ENCODE data around the gene IKZF1.
A peak's percentile ranks its signal among the peaks of the same experiment; 100 is the strongest.

The IKZF1 gene

GRCh38 chr7:50309721-50310120 lies 5.2 kb downstream of the IKZF1 start:
- DNase-seq = no peak

- no peak for DNase-seq
Observed at GRCh38 chr7:50310361-50310760, 5.8 kb downstream of the IKZF1 start.

DNA sequence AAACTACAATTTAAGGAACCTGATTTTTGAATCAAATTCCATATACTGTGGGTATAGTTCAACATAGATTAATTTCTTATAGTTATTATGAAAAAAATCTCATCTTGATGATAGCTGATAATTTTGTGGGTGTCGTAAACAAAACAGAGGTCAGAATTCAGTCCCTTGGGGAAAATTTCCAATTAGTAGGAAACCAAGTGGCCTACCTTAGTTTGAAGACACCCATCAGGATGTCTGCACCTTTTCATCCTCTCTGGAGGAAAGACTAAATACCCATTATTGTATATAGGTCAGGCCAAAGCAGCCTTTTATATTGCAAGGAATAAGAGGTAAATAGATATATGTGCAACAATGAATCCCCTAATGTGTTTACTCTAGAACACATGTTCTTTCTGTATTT lies 6.4 kb downstream of the IKZF1 start:
- DNase-seq = no peak

DNA sequence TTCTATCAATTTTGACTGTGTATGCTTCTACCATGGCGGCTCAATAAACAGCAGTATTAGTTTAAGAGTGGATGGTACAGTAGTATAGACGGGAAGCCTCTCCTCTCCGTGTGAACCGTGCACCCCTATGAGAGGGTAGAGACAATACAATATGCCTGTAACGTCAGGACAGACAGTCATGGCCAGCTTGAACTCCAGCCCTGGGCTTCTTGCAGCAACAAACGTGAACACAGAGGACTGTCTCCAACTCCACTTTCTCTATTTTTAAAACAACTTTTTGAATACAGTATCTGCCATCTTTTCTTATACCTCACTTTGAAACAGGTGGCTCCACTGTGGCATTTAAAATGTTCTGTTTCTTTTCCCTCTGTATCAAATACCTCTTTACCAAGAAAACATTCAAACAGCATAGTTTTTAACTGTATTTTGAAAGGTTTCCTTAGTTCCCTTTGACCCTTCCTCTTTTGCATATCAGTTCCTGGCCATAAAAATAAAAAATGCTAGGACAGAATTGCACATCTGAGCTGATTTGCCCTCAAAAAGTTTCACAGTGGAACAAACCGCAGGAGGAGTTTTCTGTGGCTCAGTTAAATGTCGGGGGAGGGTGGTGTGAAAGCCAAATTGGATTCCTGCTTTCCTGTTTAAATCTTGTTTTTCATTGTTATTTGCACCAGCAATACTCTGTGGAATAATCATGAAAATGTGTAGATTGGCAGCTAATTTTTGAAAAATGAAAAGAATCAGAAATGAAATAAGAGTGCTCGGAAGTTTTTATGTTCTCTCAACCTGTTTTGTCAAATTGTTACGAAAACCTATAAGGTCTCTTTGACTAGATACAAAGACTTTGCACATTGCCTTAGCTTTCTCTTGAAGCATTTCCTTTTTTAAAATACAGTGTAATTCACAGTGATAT lies 8.0 kb downstream of the IKZF1 start:
- no peak for DNase-seq

DNA sequence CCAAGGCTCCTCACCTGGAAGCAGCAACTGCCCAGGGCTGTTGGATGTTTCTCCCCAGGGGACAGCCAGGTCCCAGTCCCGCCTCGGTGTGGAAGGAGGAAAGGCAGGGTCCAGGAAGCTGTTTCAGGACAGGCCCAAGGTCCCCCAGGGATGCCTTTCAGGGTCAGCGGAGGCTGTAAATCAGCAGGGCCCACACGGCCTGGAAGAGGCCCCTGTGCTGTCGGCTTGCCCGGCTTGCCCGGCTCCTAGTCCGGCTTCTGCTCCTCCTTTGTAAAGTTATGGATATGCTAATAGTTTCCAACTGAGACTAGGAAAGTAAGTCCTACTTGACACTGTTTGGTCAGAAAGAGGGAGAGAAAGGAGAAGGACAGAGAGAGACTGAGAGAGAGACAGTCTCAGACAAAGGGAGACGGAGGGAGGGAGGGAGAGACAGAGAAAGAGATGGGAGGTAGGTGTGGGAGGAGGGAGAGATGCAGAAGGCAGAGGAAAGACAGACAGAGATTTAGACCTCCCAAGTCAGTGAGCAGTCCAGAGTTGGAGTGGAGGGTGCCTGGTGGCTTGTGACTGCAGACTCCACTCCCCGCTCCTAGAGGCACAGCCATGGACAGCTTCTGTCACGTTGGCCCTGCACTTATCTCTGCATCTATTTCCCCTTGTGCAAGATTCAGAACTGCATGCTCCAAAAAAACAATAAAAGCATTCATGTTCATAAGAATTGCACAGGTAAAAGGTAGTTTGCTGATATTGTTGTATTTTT lies 10.5 kb downstream of the IKZF1 start:
- DNase-seq = no peak

DNA sequence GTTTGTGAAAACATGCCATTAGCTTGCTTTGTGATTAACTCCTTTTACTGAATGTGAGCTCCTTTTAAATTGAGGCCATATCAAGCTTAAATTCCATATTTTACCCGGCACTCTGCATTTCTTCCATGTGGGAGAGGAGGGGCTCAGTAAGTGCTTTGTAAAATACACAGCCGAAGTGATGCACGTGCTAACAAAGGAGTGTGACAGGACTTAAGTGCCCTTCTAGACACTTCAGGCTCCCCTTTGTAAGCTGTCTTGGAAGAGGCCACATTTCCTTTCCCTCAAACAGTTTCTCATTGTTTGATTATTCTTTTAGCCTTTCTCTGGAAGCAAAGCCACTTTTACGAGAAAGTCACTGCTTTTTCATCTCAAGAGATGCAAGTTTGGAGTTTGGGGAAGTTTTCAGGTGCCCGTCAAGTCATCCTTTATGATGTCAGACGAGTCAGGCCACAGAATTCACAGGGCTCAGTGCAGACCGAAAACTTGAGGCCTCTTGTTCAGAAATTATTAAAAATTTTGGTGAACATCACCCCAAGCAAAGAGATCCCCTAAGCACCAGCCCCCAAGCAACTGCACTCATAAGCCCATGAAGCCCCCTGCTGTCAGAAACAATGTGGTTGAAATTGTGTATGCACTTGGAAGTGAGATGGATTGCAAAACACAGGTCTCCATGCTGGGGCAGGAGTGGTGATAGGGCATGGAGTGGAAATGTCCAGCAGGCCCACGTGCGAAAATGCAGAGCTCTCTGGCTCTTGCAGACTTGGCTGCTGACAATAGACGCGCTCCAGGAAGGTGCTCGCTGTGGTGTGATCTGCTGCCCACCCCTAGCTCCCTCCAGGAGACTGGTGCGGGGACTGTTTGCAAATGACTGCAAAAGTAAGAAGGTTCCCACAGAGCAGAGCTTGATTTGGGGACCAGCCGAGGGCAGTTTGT lies 11.5 kb downstream of the IKZF1 start:
- no peak for DNase-seq

DNA sequence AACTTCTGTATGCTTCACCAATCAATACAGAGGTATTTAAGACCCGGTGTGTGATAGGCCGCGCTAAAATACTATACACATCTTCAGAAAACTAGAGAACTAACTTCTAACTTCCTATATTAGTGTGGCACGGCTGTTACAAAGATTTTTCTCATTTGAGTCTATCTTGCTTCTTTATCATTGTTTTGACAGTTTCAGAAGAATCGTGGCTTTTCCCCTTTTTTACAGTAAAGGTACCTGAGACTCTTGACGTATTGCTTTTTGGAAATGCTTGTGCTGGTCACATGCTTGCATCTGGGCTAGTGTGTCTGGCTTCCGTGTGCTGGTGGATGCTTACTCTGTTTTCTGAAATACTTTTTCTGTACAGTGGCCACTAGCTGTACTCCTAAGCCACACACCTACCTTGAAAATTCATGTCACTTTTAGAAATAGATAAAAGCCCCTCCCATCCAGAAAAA lies 12.7 kb downstream of the IKZF1 start:
- no peak for DNase-seq

DNA sequence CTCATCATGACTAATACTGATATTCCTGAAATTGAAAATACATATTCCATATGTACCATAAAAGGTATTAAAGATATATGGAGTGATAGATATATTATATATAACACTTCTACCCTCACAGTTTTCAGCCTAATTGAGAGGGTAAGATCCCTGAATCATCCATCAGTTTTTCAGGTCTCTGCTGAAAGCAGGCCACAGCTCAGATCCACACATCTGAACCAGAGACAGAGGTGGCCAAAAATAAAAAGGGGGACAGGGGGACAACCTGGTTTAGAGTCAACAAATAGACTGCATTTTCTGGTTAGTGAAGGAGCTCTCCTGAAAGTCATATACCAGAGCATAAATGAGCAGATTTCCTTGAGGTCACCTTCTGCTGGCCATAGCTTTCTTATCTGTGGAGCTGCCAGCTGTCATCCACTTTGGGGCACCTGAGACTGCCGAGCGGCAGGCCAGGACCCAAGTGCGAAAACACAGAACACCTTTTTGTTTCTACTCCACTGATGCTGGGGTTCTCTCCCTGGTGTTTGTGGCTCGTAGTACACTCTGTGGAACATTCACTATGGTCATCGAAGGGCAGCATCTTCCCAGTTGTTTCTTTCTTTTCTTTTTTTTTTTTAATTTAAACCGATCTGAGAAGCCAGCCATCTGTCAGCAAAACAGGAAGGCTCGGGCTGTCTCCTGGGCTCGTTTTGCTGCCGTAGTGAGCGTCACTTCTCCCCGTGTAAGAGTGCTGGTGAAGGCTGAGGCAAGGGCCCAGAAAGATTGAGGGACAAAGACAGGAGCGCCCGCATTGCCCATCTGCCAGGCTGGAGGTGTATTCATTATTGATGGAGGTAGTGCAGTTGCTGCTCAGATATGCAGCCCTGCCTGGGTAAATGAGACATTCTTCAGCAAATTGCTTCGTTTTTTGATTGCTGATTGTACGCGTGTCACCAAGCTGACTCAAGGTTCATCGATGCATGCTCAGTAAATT lies 13.5 kb downstream of the IKZF1 start:
- DNase-seq = no peak

DNA sequence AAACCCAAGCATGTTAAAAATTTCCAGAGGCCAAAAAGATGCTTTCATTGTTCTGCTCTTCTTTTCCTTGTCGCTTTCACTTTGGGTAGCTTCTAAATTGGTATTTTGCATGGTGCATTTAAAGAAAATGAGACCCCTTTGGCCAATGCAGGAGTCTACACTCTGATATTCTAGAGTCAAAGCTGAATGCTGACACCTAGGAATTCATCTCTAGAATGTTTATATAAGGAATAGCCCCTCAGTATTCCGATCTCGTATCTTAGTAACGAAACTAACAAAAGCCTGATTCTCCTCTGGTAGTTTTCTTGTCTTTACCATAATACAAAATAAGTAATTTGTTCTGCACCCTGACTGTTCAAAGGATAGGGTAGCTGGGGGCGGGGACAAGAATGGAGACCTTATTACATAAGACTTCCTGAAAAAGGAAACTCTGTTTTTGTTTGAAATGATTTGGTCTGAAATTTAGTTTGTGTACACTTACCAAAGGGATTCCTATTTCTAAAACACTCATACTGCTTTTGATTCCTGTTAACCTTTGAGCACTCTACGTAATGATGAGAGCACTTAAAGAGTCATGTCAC lies 17.1 kb downstream of the IKZF1 start:
- peak; percentile 45 for DNase-seq

DNA sequence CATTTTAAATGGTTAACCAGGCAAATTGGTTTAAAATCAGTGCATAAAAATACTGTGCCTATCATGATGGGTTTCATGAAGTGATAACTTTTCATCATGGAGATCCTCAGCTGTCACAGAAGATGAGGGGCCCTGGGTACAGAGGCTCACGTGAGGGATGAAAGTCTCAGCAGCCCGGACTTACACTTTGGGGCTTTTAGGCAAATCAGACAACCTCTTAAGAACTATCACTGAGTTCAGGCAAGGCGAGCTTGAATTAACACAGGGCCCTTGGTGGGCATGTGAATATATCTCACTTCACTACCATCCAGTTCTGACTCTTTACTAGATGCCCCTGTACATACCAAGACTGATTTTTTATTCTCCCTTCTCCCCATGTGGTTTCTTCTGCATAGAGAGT lies 19.6 kb downstream of the IKZF1 start:
- no peak for DNase-seq

DNA sequence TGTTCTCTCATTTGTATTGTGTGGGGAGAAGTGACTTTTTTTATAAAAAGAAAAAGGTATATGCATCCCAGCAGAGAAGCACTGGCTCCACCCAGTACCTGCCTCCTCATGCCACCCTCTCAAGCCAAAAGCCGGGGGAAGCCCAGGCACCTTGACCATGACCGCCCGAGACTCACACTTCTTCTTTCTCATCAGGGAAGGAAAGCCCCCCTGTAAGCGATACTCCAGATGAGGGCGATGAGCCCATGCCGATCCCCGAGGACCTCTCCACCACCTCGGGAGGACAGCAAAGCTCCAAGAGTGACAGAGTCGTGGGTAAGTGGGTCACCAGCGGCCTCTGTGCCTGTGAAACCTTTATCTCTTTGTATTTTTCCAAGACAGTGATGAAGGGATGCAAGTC lies 22.9 kb downstream of the IKZF1 start:
- no peak for DNase-seq

DNA sequence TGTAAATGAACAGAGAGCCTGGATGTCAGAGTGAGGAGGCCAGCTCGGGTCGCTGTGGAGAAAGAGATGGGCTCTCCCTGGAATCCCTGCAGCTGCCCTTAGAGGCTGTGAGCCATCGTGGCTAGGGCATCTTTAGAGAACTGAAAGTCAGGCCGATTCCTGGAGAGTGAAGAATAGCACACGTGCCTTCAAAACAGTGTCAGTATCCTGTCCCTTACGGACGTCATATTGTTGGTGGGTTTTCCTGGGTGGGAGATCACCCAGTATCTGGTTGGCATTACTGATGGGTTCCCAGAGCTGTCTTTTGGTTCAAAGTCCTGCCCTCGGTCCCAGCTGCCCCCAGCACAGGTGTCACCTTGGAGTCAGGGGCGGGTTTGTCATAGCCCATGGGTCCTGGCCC lies 25.3 kb downstream of the IKZF1 start:
- DNase-seq = no peak

DNA sequence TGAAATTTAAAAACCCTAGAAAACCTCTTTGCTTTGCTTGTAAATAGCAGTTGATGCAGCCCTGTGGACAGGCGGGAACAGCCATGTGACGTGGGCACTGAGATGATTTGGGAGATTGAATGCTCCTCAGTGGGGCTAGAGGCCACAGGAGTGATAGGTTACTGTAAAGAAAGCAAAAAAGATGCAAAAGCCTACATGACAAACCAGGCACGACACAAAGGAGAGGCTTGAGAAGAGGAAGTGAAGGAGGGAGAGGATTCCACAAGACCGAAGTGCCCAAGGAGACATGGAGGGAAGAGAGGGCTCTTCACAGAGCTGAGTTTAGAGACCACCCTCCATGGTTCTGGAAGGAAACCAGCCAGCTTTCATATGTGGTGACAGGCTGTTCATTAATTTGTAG lies 25.7 kb downstream of the IKZF1 start:
- DNase-seq = no peak

GRCh38 chr7:50330696-50331095 lies 26.2 kb downstream of the IKZF1 start:
- no peak for DNase-seq

DNA sequence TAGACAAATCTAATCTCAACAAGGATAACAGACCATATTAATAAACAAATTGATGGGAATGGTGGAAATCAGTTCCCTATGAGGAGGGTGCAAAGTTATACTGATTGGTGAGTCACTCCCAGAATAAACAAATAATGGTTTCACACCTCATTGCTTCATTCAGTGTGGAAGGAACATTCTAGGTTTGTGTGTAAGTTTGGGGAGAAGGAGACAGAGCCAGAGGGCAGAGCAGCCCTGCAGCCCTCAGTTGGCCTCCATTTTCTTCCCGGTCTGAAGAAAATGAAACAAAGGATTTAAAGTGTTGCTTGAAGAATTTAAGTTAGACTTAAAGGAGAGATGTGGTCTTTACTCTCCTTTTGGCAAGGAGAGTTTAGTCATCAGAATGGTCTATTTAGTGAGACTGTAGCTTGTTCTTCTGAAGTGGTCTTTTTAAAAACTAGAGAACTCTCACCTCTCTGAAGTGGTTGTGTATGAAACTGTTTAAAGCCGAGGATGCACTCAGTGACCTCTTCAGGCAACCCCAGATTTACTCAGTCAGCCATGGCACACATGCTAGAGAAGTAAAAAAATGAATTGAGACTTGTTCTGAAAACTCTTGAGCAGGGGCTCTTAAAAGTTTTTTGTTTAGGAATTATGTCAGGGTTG lies 27.2 kb downstream of the IKZF1 start:
- DNase-seq = no peak

DNA sequence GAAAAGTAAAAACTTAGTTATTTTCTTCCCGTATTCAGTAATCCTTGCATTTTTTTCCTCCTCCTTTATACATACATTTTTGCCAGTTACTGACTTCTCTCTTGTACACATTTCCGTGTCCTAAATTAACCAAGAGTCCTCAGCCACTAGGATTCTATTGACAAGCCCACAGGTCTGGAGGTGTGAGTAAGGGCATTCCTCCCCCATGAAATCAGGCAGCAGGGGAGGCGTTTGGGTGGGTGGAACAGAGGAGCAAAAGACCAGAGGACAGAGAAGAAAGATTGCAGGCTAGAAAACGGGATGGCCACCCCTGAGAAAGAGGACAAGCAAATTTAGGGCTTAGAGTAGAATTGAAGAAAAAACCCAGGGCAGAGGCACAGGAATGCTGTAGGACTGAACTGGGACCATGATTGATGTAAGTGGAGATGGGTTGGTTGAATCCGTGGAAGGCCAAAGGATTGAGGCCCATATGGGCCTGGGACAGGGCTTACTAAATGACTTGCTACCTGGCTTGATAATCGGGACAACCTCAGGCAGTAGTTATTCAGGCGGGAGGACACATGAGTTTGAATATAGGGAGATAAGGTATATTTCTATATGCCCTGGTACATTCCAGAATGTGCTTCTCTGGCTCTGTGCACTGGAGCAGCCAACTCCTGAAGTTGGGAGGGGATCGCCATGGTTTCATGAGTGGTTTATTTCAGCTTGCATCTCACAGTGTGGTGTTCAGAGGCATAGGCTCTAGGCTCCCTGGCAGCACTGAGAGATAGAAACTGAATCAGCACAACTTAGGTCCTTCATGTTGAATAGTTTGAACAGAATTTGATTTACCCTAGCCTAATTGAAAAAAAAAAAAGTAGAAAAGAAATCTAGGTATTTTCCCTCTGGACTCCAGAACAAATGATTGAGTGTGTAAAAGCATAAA lies 28.0 kb downstream of the IKZF1 start:
- no peak for DNase-seq

- DNase-seq = no peak
Observed at GRCh38 chr7:50333221-50333651, 28.7 kb downstream of the IKZF1 start.

DNA sequence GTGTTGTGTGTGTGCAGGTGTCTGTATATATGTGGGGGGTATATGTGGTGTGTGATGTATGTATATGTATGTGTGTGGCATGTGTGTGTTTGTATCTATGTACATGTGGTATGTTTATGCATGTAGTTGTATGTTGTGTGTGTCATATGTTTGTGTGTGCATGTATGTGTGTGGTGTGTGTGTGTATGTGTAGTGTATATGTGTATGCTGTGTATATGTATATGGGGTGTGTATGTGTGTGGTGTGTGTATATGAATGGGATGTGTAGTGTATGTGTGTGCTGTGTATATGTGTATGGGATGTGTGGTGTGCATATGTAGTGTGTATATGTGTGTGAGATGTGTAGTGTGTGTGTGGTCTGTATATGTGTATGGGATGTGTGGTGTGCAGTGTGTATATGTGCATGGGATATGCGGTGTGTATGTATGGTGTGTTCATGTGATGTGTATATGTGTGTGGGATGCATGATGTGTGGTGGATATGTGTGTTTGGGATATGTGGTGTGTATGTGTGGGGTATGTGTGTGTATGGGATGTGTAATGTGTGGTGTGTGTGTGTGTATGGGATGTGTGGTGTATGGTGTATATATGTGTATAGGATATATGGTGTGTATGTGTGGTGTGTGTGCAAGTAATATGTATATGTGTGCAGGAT lies 30.0 kb downstream of the IKZF1 start:
- DNase-seq = no peak

DNA sequence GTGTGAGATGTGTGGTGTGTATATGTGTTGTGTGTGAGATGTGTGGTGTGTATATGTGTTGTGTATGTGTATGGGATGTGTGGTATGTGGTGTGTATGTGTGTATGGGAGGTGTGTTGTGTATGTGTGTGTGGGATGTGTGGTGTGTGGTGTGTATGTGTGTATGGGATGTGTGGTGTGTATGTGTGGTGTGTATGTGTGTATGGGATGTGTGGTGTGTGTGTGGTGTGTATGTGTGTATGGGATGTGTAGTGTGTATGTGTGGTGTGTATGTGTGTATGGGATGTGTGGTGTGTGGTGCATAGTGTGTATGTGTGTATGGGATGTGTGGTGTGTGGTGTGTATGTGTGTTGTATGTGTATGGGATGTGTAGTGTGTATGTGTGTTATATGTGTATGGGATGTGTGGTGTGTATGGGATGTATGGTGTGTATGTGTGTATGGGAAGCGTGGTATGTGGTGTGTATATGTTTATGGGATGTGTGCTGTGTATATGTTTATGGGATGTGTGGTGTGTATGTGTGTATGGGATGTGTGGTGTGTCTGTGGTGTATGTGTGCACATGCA lies 30.8 kb downstream of the IKZF1 start:
- DNase-seq = no peak
